Activated T-helper 2 cell treated with anti-CD3 and anti-CD28 coated beads, Interferon-gamma antibody, Interleukin-2, Interleukin-4, amounts not matched to agents 10 μg/mL and 5 μg/mL and 100 μg/mL, durations not matched to agents 14 hours and 24 hours and 36 hours (primary cell): Measurements from ENCODE around the gene ZBED1. TPM values are rescaled to one million over a fixed set of nuclear protein-coding genes. Genes with fewer than 3 reads are reported as not detected.

Source experiments
- DNase-seq: peaks from one replicate; pipeline ENCODE4 v3.0.0; 2021; ENCODE audit warnings: low spot score
- H3K27ac Mint-ChIP-seq: one replicate; pipeline ENCODE4 v1.8.0; 2021; ENCODE audit warnings: mixed read lengths
- H3K27me3 Mint-ChIP-seq: one replicate; pipeline ENCODE4 v1.8.0; 2021; ENCODE audit warnings: low read depth, mixed read lengths
- H3K36me3 Mint-ChIP-seq: one replicate; pipeline ENCODE4 v1.8.0; 2021; ENCODE audit warnings: low read depth, mixed read lengths
- H3K4me1 Mint-ChIP-seq: one replicate; pipeline ENCODE4 v1.8.0; 2021; ENCODE audit warnings: low read depth, mixed read lengths
- H3K4me3 Mint-ChIP-seq: one replicate; pipeline ENCODE4 v1.8.0; 2021; ENCODE audit warnings: low read depth, mild to moderate bottlenecking, moderate library complexity, mixed read lengths
- H3K9me3 Mint-ChIP-seq: one replicate; pipeline ENCODE4 v1.8.0; 2021; ENCODE audit warnings: mixed read lengths
- intact Hi-C: fragments of 100-400 bp; cut with micrococcal nuclease; formaldehyde crosslinking; loops from one replicate; pipeline ENCODE4 v1.15.1; 2023
- total RNA-seq: library from RNA; stranded (reverse); gene quantifications from 2 replicates; pipeline ENCODE4 v1.2.3, GENCODE V29; 2022

ZBED1 gene
- total RNA-seq, result 37.3 and 43.1 TPM in 2 replicates

DNA sequence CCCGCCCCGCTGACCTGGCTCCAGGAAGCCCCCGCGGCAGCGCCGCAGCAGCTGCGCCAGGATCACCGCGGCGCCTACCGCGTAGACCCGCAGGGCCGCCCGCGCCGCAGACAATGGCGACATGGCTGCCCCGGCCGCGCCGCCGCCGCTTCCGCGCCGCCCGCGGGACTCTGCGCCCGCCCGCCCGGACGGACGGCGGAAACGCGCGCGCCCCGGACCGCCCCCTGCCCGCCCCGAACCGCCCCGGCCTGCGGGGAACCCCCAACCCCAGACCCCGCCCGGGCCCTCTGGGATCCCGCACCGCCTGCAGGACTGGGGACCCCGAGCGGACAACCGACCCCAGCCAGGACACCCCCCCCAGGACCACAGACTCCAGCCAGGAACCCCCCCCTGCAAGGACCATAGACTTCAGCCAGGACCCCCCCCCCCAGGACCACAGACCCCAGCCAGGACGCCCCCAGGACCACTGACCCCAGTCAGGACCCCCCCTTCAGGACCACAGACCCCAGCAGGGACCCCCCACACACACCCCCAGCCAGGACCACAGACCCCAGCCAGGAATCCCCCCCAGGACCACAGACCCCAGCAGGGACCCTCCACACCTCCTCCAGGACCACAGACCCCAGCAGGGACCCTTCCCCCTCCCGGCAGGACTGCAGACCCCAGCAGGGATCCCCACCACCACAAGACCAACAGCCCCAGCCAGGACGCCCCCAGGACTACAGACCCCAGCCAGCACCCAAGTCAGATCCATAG is at the start of gene ZBED1, which contains the start of gene DHRSX:
ZBED1 (minus strand) TSS at position 174 of the 756 bp plus-strand sequence. CDS start 10,257 bp downstream, outside the sequence.
DHRSX (minus strand) TSS at position 174 of the 756 bp plus-strand sequence; CDS start at position 123, 51 bp downstream.
- H3K9me3 Mint-ChIP-seq, result no peaks in the 10 kb centered on the region
- H3K36me3 Mint-ChIP-seq, result peaks cover 16% of the 10 kb centered on the region
- peak; percentile 44 for DNase-seq
- peak within 1 kb of the TSS; percentile 70 for H3K4me3 Mint-ChIP-seq
- peak within 1 kb of the TSS; percentile 80 for H3K27ac Mint-ChIP-seq
- intact Hi-C loops, result loop anchor here (10.0 kb wide), 3 partner anchors 104 to 1046 kb away; partner anchors contain the start of gene ASMTL
- peaks cover 24% of the 10 kb centered on the region for H3K4me1 Mint-ChIP-seq
- no peaks in the 10 kb centered on the region for H3K27me3 Mint-ChIP-seq

DNA sequence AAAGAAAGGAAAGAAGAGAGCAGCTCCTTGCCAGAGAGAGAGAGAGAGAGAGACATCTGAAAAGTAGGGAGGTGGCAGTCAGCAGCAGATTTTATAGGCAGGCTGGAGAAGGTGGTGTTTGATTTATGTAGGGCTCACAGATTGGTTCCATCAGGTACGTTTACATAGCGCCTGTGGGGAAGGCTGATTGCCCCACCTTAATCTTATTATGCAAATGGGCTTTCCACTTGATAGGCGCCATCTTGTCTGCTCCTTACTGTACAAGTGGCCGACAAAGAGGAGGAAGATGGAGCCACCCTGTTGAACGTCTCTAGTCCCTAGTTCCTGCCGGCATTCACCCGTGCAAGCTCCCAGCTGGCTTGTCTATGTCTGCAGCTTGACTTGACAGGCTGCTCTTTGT is 49.1 kb upstream of the ZBED1 start:
- no peaks in the 10 kb centered on the region for H3K9me3 Mint-ChIP-seq

DNA sequence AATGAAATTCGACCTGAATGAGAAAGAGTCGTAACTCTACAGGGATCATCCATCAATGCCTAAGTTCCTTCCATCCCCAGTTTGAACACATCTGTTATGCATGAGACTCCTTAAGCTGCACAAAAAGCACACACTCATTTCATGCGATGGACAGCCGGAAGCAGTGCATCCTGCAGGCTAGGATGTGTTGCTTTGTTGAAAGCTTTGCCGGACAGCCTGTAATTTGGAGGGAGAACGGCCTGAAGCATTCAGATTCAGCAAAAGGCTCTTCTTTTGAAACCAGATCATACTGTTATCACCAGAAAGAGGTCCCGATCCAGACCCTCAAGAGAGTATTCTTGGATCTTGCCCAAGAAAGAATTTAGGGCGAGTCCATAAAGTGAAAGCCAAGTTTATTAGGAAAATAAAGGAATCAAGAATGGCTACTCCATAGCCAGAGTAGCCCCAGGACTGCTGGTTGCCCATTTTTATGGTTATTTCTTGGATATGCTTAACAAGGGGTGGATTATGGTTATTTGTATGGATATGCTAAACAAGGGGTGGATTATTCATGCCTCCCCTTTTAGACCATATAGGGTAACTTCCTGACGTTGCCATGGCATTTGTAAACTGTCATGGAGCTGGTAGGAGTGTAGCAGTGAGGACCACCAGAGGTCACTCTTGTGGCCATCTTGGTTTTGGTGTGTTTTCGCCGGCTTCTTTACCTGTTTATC is 48.1 kb upstream of the ZBED1 start:
- Mint-ChIP-seq H3K4me1 (no peaks in the 10 kb centered on the region), H3K27me3 (no peaks in the 10 kb centered on the region), H3K9me3 (no peaks in the 10 kb centered on the region), H3K36me3 (no peaks in the 10 kb centered on the region), H3K27ac (no peak overlapping the region), H3K4me3 (no peak overlapping the region)
- intact Hi-C loops, result no loop called here
- DNase-seq, result no peak

More for the DNA sequence above, 49.1 kb upstream of the ZBED1 start:
- intact Hi-C loops, result no loop called here
- no peak for DNase-seq
- H3K27me3 Mint-ChIP-seq, result no peaks in the 10 kb centered on the region
- H3K4me1 Mint-ChIP-seq, result no peaks in the 10 kb centered on the region
- H3K27ac Mint-ChIP-seq, result no peak overlapping the region
- no peaks in the 10 kb centered on the region for H3K36me3 Mint-ChIP-seq
- no peak overlapping the region for H3K4me3 Mint-ChIP-seq

DNA sequence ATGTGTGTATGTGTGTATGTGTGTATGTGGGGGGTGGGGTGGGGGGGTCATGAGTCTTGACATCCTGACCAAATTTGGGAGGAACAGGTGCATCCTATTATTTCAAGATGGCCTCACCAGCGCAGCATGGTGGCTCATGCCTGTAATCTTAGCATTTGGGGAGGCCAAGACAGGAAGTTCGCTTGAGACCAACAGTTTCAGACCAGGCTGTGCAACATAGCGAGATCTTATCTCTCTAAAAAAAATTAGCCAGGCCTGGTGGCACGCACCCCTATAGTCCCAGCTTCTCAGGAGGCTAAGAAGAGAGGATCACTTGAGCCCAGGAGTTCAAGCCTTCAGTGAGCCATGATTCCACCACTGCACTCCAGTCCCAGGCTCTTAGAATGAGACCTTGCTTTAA is 47.0 kb upstream of the ZBED1 start:
- no peaks in the 10 kb centered on the region for H3K27me3 Mint-ChIP-seq
- no peaks in the 10 kb centered on the region for H3K4me1 Mint-ChIP-seq

DNA sequence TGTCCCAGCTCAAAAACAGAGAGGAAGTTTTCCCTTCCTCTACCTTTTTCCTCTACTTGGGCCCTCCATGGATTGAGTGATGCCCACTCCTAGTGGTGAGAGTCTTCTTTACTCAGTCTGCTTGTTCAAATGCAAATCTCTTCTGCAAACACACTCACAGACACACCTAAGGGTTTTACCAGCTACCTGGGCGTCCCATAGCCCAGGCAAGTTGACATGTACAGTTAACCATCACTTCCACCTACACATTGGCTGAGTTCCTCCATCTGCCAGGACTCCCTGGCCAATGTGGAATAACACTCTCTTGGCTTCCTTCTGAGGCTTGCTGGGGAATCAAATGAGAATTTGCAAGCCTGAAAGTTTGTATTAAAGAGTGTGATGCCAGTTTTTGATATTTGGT is 45.7 kb upstream of the ZBED1 start:
- intact Hi-C loops, result no loop called here
- no peak overlapping the region for H3K27ac Mint-ChIP-seq
- H3K4me3 Mint-ChIP-seq, result no peak overlapping the region
- H3K4me1 Mint-ChIP-seq, result no peaks in the 10 kb centered on the region
- no peaks in the 10 kb centered on the region for H3K27me3 Mint-ChIP-seq
- DNase-seq, result no peak
- H3K9me3 Mint-ChIP-seq, result no peaks in the 10 kb centered on the region
- H3K36me3 Mint-ChIP-seq, result no peaks in the 10 kb centered on the region

More for the DNA sequence above, 47.0 kb upstream of the ZBED1 start:
- Mint-ChIP-seq H3K9me3 (no peaks in the 10 kb centered on the region), H3K4me3 (no peak overlapping the region), H3K36me3 (no peaks in the 10 kb centered on the region), H3K27ac (no peak overlapping the region)
- no peak for DNase-seq
- intact Hi-C loops, result no loop called here

DNA sequence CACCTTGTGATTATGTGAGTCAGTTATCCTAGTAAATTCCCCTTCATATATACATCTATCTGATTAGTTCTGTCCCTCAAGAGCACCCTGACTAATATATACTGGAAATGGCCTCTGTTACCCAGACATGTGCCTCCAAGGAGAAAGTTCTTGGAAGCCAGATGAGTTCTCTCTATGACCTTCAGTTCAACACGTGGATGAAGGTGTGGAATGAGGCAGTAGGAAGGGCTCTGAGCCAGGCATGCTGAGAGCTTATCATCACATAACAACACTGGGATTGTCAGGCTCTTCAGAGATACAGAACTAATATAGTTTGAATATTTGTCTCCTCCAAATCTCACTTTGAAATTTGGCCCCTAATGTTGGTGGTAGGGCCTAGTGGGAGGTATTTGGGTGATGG is 44.4 kb upstream of the ZBED1 start:
- intact Hi-C loops, result no loop called here
- H3K27ac Mint-ChIP-seq, result no peak overlapping the region
- no peaks in the 10 kb centered on the region for H3K36me3 Mint-ChIP-seq
- H3K9me3 Mint-ChIP-seq, result no peaks in the 10 kb centered on the region
- DNase-seq, result no peak
- H3K27me3 Mint-ChIP-seq, result no peaks in the 10 kb centered on the region
- H3K4me1 Mint-ChIP-seq, result no peaks in the 10 kb centered on the region
- H3K4me3 Mint-ChIP-seq, result no peak overlapping the region

DNA sequence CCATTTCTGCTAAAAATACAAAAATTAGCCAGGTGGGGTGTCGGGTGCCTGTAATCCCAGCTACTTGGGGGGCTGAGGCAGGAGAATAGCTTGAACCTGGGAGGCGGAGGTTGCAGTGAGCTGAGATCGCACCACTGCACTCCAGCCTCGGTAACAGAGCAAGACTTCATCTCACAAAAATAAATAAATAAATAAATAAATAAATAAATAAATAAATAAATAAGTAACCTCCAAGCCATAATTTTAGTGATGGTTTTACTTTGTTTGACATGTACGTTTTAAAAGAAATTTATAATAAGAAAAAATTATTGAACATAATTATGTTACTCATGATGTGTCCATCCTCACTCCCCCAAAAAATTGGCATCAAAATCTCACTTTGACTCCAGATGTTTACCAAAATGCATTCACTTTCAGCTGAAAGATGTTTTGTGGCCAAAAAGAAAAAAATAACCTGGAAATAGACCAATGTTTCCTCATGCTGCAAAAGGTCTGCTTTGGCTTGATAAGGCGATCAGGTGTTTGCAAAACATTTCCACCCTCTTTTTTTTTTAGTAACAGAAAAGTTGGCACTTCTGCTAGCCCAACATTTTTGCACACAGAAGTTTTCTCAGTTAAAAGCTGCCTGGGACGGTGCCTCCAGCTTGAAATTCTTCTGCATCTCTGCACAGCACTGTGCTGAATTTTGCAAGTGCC is 42.2 kb upstream of the ZBED1 start:
- no peak for DNase-seq
- intact Hi-C loops, result no loop called here
- H3K4me3 Mint-ChIP-seq, result no peak overlapping the region
- no peaks in the 10 kb centered on the region for H3K27me3 Mint-ChIP-seq
- H3K4me1 Mint-ChIP-seq, result no peaks in the 10 kb centered on the region
- H3K9me3 Mint-ChIP-seq, result no peaks in the 10 kb centered on the region
- no peak overlapping the region for H3K27ac Mint-ChIP-seq
- H3K36me3 Mint-ChIP-seq, result no peaks in the 10 kb centered on the region

DNA sequence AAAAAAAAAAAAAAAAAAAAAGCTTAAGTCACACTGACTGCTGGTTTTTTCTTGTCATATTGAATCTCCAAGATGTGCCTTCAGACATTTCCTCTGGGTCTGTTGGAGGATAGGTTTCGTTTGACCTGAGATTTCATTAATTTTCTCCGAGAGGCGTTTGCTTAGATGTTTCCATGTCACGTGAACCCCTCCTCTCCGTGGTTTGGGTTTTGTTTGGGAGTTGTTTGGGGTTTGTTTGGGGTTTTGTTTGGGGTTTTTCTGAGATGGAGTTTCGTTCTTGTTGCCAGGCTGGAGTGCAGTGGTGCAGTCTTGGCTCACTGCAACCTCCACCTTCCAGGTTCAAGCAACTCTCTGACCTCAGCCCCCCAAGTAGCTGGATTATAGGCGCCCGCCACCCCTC is 40.8 kb upstream of the ZBED1 start:
- H3K27me3 Mint-ChIP-seq, result no peaks in the 10 kb centered on the region
- intact Hi-C loops, result no loop called here
- H3K9me3 Mint-ChIP-seq, result no peaks in the 10 kb centered on the region
- no peak for DNase-seq
- no peak overlapping the region for H3K4me3 Mint-ChIP-seq
- H3K27ac Mint-ChIP-seq, result no peak overlapping the region
- H3K4me1 Mint-ChIP-seq, result no peaks in the 10 kb centered on the region
- no peaks in the 10 kb centered on the region for H3K36me3 Mint-ChIP-seq

DNA sequence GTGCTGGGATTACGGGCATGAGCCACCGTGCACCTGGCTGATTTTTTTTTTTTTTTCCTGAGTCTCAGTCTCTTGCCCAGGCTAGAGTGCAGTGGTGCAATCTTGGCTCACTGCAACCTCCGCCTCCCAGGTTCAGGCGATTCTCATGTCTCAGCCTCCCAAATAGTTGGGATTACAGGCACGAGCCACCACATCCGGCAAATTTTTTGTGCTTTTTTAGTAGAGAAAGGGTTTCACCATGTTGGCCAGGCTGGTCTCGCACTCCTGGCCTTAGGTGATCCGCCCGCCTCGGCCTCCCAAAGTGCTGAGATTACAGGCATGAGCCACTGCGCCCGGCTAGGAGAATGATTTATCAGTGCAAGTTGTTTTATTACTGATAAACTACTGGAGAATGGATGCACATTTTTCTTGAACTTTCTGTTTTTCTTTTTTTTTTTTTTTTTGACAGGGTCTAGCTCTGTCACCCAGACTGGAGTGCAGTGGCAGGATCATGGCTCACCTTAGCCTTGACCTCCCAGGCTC is 39.7 kb upstream of the ZBED1 start:
- Mint-ChIP-seq H3K4me1 (no peaks in the 10 kb centered on the region), H3K27me3 (no peaks in the 10 kb centered on the region), H3K36me3 (no peaks in the 10 kb centered on the region), H3K4me3 (no peak overlapping the region), H3K9me3 (no peaks in the 10 kb centered on the region), H3K27ac (no peak overlapping the region)
- intact Hi-C loops, result no loop called here
- no peak for DNase-seq

DNA sequence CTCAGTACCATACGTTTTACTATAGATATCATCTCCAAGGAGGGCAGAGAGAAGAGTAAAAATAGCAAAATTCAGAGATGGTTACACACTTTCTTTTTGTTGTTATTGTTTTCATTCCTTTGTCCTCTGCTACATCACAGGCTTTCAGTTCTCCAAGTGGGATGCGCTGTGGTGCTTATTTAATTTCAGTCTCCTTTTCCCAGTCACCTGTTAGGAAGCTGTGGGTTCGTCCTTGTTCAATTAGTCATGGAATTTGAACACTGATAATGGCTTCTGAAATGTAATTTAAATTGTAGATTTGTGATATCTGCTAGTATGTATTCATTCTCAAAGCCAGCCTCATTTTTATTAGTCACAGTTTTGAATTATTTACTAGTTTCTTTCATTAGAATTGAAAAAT is 38.8 kb upstream of the ZBED1 start:
- Mint-ChIP-seq H3K9me3 (no peaks in the 10 kb centered on the region), H3K27me3 (no peaks in the 10 kb centered on the region), H3K27ac (no peak overlapping the region), H3K4me1 (no peaks in the 10 kb centered on the region), H3K4me3 (no peak overlapping the region), H3K36me3 (no peaks in the 10 kb centered on the region)
- intact Hi-C loops, result no loop called here
- DNase-seq, result no peak

DNA sequence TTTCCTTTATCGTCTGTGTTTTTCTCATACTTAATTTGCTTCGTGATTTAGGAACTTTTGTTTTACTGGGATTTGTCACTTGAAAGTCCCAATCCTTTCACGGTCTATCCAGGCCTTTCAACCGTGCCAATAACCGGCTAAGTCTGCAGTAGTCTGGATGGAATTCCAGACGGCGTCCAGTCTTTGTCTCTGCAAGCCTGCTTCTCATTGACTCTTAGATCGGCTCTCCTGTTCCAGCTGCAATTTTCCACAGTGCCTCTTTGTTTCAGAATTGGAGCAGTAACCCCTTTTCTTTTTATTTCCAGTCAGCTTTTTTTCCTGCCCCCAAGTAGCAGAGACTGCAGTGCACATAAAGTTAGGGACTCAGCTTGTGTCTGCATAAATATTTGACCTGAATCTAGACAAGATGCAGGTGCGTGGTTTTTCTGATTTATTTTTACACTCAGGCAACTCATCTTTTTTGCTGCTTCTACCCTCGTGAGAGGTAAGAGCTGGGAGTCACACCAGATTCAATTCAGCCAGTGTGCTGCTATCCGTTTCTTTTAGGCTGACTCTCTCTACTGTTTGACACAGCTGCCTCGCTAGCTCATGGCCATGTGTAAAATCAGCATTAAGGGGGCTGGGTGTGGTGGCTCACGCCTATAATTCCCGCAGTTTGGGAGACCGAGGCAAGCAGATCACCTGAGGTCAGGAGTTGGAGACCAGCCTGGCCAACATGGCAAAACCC is 37.4 kb upstream of the ZBED1 start:
- Mint-ChIP-seq H3K4me3 (no peak overlapping the region), H3K9me3 (no peaks in the 10 kb centered on the region), H3K27ac (no peak overlapping the region), H3K27me3 (no peaks in the 10 kb centered on the region), H3K4me1 (no peaks in the 10 kb centered on the region), H3K36me3 (no peaks in the 10 kb centered on the region)
- intact Hi-C loops, result no loop called here
- DNase-seq, result no peak

DNA sequence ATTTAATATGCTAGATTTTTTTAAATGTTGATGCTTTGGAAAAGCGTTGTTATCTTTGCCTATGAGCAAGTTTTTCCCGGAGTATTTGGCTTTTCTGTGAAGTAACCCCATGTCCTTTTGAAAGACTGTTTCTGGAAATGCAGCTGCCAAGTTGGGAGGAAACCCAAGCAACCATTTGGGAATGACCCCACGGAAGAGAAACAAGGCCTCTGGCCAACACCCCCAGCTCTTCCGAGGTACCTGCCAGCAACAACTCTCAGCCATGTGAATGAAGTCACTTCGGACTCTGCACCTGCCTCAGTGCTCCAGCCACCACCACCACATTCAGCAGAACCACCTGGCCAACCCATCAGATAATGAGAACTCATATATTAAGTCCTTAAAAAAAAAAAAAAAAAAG is 36.2 kb upstream of the ZBED1 start:
- no peak for DNase-seq
- H3K36me3 Mint-ChIP-seq, result no peaks in the 10 kb centered on the region
- no peak overlapping the region for H3K27ac Mint-ChIP-seq
- intact Hi-C loops, result no loop called here
- H3K9me3 Mint-ChIP-seq, result no peaks in the 10 kb centered on the region
- no peaks in the 10 kb centered on the region for H3K27me3 Mint-ChIP-seq
- H3K4me3 Mint-ChIP-seq, result no peak overlapping the region
- no peaks in the 10 kb centered on the region for H3K4me1 Mint-ChIP-seq
